SK-N-SH treated with all-trans-retinoic acid at 6 μM for 48 hours (cell line): ENCODE results near the gene CDYL.

Experiments used
- ATAC-seq: fragments of 200-7000 bp; cut with Tn5 transposase; 3 replicates; pipeline ENCODE4 v1.9.1; 2020; ENCODE audit warnings: mild to moderate bottlenecking, moderate library complexity
- ARNTL ChIP-seq: fragments of 450-650 bp; formaldehyde crosslinking; IDR thresholded peaks from 2 replicates; pipeline ENCODE4 v1.5.0; 2020; ENCODE audit warnings: low read depth, mild to moderate bottlenecking, moderate library complexity, borderline replicate concordance
- BACH2 ChIP-seq: fragments of 250-450 bp; sonication (Bioruptor Pico); IDR thresholded peaks from 2 replicates; pipeline ENCODE4 v1.9.0; 2021; ENCODE audit warnings: mild to moderate bottlenecking, borderline replicate concordance
- CSDC2 ChIP-seq: fragments of 250-450 bp; sonication (Bioruptor Pico); IDR thresholded peaks from 2 replicates; pipeline ENCODE4 v1.5.0; 2020; ENCODE audit warnings: mild to moderate bottlenecking, moderate library complexity
- ESRRG ChIP-seq: fragments of 250-450 bp; sonication (Bioruptor Pico); IDR thresholded peaks from 2 replicates; pipeline ENCODE4 v1.6.1; 2021; ENCODE audit warnings: mild to moderate bottlenecking
- GLIS3 ChIP-seq: fragments of 250-450 bp; sonication (Bioruptor Pico); IDR thresholded peaks from 2 replicates; pipeline ENCODE4 v1.5.0; 2020; ENCODE audit warnings: mild to moderate bottlenecking, moderate library complexity
- ISL1 ChIP-seq: fragments of 250-450 bp; sonication (Bioruptor Pico); IDR thresholded peaks from 2 replicates; pipeline ENCODE4 v2.1.2; 2022; ENCODE audit warnings: mild to moderate bottlenecking, moderate library complexity
- OSR1 ChIP-seq: fragments of 250-450 bp; sonication (Bioruptor Pico); IDR thresholded peaks from 2 replicates; pipeline ENCODE4 v1.8.0; 2022; ENCODE audit warnings: moderate library complexity, mild to moderate bottlenecking, inconsistent platforms
- PPARA ChIP-seq: fragments of 250-450 bp; sonication (Bioruptor Pico); IDR thresholded peaks from 2 replicates; pipeline ENCODE4 v1.5.0; 2020; ENCODE audit warnings: mild to moderate bottlenecking, borderline replicate concordance
- SNAI2 ChIP-seq: fragments of 250-450 bp; sonication (Bioruptor Pico); IDR thresholded peaks from 2 replicates; pipeline ENCODE4 v1.5.0; 2020; ENCODE audit warnings: mild to moderate bottlenecking, moderate library complexity
- TCF4 ChIP-seq: fragments of 250-450 bp; sonication (Bioruptor Pico); IDR thresholded peaks from 2 replicates; pipeline ENCODE4 v1.8.0; 2021; ENCODE audit warnings: mild to moderate bottlenecking, moderate library complexity, borderline replicate concordance
- TOX ChIP-seq: fragments of 250-450 bp; sonication (Bioruptor Pico); IDR thresholded peaks from 2 replicates; pipeline ENCODE4 v1.8.0; 2021; ENCODE audit warnings: mild to moderate bottlenecking, moderate library complexity, borderline replicate concordance
- ZC3H10 ChIP-seq: fragments of 250-450 bp; sonication (Bioruptor Pico); IDR thresholded peaks from 2 replicates; pipeline ENCODE4 v1.5.1; 2021; ENCODE audit warnings: mild to moderate bottlenecking, moderate library complexity
- ZFP3 ChIP-seq: fragments of 250-450 bp; sonication (Bioruptor Pico); IDR thresholded peaks from 2 replicates; pipeline ENCODE4 v1.5.0; 2020; ENCODE audit warnings: mild to moderate bottlenecking, moderate library complexity
- ZFP30 ChIP-seq: fragments of 450-650 bp; formaldehyde crosslinking; IDR thresholded peaks from 2 replicates; pipeline ENCODE4 v1.5.0; 2022; ENCODE audit warnings: mild to moderate bottlenecking, moderate library complexity
- ZNF70 ChIP-seq: fragments of 450-650 bp; formaldehyde crosslinking; IDR thresholded peaks from 2 replicates; pipeline ENCODE4 v1.5.0; 2020; ENCODE audit warnings: mild to moderate bottlenecking, moderate library complexity
- ZNF8 ChIP-seq: fragments of 450-650 bp; formaldehyde crosslinking; IDR thresholded peaks from 2 replicates; pipeline ENCODE4 v1.5.0; 2020; ENCODE audit warnings: mild to moderate bottlenecking, moderate library complexity
- TF ChIP-seq, protein P1 (sequence below): fragments of 250-450 bp; sonication (Bioruptor Pico); IDR thresholded peaks from 2 replicates; pipeline ENCODE4 v1.5.0; 2020; ENCODE audit warnings: mild to moderate bottlenecking, moderate library complexity
- TF ChIP-seq, protein P2 (sequence below): fragments of 250-450 bp; sonication (Bioruptor Pico); IDR thresholded peaks from 2 replicates; pipeline ENCODE4 v1.5.1; 2020; ENCODE audit warnings: low read depth, mild to moderate bottlenecking, moderate library complexity
- TF ChIP-seq, protein P3 (sequence below): fragments of 250-450 bp; sonication (Bioruptor Pico); IDR thresholded peaks from 2 replicates; pipeline ENCODE4 v1.8.0; 2021; ENCODE audit warnings: low read depth, mild to moderate bottlenecking, moderate library complexity, borderline replicate concordance
- TF ChIP-seq, protein P4 (sequence below): fragments of 250-450 bp; sonication (Bioruptor Pico); IDR thresholded peaks from 2 replicates; pipeline ENCODE4 v1.8.0; 2020; ENCODE audit warnings: mild to moderate bottlenecking, moderate library complexity, borderline replicate concordance
- TF ChIP-seq, protein P5 (sequence below): fragments of 250-450 bp; sonication (Bioruptor Pico); IDR thresholded peaks from 2 replicates; pipeline ENCODE4 v1.5.1; 2021; ENCODE audit warnings: mild to moderate bottlenecking, moderate library complexity

Gene CDYL

DNA sequence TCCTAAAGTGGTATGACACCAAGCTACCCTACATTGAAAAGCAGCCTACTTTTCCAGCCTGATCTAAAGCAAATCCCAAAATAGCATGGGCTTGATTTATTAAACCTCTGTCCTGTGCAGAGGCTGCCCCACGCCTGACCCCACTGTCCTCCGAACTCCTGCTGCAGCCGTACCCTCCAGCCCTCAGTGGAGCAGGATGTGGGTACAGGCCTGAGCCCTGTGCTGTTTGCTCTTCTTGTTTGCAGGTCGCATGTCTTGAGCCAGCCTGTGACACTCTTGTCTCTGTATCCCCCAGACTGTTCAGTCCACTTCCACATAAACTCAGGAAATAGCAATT lies 166.4 kb downstream of the CDYL start:
- TF ChIP-seq ESRRG (CRISPR knock-in tag) = no peak
- TF ChIP-seq, protein P1, sequence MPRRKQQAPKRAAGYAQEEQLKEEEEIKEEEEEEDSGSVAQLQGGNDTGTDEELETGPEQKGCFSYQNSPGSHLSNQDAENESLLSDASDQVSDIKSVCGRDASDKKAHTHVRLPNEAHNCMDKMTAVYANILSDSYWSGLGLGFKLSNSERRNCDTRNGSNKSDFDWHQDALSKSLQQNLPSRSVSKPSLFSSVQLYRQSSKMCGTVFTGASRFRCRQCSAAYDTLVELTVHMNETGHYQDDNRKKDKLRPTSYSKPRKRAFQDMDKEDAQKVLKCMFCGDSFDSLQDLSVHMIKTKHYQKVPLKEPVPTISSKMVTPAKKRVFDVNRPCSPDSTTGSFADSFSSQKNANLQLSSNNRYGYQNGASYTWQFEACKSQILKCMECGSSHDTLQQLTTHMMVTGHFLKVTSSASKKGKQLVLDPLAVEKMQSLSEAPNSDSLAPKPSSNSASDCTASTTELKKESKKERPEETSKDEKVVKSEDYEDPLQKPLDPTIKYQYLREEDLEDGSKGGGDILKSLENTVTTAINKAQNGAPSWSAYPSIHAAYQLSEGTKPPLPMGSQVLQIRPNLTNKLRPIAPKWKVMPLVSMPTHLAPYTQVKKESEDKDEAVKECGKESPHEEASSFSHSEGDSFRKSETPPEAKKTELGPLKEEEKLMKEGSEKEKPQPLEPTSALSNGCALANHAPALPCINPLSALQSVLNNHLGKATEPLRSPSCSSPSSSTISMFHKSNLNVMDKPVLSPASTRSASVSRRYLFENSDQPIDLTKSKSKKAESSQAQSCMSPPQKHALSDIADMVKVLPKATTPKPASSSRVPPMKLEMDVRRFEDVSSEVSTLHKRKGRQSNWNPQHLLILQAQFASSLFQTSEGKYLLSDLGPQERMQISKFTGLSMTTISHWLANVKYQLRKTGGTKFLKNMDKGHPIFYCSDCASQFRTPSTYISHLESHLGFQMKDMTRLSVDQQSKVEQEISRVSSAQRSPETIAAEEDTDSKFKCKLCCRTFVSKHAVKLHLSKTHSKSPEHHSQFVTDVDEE = no peak
- ATAC-seq = peak; percentile 75

DNA sequence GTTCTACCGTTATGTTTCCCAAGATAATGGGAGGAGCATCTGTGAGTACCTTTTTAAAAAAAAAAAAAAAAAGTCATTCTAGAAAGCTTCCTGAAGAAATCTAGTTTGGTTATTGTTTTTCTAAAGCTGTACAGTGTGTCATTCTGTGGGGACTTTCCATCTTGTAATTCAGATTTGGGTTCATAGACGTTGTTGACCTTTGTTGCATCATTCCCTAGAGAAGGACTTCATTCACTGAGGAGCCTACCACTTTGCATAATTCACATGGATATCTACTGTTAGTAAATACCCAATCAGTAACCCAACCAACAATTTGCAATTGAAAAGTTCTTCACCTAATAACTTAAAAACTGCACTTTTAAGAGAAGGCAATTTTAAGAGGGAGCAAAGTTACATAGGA lies 167.5 kb downstream of the CDYL start:
- ATAC-seq = no peak
- TF ChIP-seq ARNTL (CRISPR knock-in tag) = no peak
- TF ChIP-seq, protein P2, sequence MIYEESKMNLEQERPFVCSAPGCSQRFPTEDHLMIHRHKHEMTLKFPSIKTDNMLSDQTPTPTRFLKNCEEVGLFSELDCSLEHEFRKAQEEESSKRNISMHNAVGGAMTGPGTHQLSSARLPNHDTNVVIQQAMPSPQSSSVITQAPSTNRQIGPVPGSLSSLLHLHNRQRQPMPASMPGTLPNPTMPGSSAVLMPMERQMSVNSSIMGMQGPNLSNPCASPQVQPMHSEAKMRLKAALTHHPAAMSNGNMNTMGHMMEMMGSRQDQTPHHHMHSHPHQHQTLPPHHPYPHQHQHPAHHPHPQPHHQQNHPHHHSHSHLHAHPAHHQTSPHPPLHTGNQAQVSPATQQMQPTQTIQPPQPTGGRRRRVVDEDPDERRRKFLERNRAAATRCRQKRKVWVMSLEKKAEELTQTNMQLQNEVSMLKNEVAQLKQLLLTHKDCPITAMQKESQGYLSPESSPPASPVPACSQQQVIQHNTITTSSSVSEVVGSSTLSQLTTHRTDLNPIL (CRISPR knock-in tag) = no peak
- TF ChIP-seq, protein P3, sequence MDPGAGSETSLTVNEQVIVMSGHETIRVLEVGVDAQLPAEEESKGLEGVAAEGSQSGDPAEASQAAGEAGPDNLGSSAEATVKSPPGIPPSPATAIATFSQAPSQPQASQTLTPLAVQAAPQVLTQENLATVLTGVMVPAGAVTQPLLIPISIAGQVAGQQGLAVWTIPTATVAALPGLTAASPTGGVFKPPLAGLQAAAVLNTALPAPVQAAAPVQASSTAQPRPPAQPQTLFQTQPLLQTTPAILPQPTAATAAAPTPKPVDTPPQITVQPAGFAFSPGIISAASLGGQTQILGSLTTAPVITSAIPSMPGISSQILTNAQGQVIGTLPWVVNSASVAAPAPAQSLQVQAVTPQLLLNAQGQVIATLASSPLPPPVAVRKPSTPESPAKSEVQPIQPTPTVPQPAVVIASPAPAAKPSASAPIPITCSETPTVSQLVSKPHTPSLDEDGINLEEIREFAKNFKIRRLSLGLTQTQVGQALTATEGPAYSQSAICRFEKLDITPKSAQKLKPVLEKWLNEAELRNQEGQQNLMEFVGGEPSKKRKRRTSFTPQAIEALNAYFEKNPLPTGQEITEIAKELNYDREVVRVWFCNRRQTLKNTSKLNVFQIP (CRISPR knock-in tag) = no peak
- TF ChIP-seq TCF4 (CRISPR knock-in tag) = no peak

DNA sequence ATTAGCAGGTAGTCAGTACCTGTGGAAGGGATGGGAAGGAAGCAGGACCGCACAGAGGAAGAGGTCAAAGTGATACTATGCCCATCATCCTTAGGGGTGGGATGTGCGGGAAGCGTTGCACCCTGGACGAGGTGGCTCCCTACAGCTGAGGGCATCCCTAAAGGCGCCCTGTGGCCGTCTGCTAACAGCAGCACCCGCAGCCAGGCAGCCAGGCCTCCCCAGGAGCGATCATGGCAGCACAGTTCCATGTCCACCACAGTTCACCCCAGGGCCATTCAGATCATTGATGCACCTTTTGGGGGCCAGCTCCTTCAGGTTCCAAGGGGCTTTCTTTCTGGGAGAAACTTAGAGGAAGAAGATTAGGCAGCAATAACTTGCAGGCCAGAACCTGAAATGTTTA lies 168.1 kb downstream of the CDYL start:
- TF ChIP-seq SNAI2 (CRISPR knock-in tag) (no peak), ZNF8 (CRISPR knock-in tag) (no peak)
- ATAC-seq = no peak

DNA sequence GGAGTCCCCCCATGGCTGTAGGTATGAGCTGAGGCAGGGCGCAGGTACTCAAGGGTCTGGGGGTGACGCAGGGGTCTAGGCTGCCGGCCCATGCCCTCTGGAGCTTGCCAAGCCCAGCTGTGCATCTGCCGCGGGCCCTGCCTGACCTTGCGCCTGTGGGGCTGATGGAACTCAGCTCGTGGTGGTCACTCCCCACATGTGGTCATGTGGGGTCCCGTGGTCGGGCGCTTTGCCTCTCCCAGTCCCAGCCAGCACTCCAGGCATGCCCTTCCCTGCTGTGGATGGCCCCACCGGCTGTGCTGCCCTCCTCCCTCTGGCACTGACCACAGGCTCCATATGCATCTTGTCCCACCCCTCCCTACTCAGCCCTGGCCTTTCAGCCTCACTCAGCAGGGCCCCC lies 170.3 kb downstream of the CDYL start:
- no peak for ATAC-seq
- TF ChIP-seq ARNTL (CRISPR knock-in tag) (no peak), ZFP30 (CRISPR knock-in tag) (no peak), BACH2 (CRISPR knock-in tag) (no peak), ZNF70 (CRISPR knock-in tag) (no peak), PPARA (CRISPR knock-in tag) (no peak), ISL1 (no peak), GLIS3 (no peak), OSR1 (CRISPR knock-in tag) (no peak)
- TF ChIP-seq, protein P4, sequence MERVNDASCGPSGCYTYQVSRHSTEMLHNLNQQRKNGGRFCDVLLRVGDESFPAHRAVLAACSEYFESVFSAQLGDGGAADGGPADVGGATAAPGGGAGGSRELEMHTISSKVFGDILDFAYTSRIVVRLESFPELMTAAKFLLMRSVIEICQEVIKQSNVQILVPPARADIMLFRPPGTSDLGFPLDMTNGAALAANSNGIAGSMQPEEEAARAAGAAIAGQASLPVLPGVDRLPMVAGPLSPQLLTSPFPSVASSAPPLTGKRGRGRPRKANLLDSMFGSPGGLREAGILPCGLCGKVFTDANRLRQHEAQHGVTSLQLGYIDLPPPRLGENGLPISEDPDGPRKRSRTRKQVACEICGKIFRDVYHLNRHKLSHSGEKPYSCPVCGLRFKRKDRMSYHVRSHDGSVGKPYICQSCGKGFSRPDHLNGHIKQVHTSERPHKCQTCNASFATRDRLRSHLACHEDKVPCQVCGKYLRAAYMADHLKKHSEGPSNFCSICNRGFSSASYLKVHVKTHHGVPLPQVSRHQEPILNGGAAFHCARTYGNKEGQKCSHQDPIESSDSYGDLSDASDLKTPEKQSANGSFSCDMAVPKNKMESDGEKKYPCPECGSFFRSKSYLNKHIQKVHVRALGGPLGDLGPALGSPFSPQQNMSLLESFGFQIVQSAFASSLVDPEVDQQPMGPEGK = no peak
- TF ChIP-seq, all 23 proteins: peak for 0

DNA sequence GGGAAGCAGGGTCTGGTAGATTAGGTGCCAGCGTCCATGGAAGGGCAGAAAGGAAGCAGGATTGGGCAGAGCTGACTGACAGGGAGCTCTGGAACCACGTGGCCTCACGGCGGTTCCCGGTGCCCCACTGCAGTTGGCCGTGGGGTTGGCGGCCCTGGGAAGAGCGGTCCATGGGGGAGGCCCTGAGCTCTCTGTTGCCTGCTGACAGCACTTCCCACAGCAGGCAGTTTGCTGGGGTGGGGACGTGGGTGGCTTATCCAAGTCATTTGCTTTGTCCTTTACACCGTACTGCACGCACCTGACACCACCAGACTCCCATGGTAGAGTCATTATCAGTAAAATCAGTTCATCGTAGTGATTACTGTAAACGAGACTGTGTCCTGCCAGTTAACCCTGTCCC lies 171.5 kb downstream of the CDYL start:
- no peak for ATAC-seq
- TF ChIP-seq SNAI2 (CRISPR knock-in tag) (no peak), ISL1 (no peak), PPARA (CRISPR knock-in tag) (no peak), ZC3H10 (CRISPR knock-in tag) (no peak), TOX (CRISPR knock-in tag) (no peak), CSDC2 (CRISPR knock-in tag) (no peak), ESRRG (CRISPR knock-in tag) (no peak), ZNF8 (CRISPR knock-in tag) (no peak), ZFP30 (CRISPR knock-in tag) (no peak), OSR1 (CRISPR knock-in tag) (no peak), ZFP3 (CRISPR knock-in tag) (no peak)
- TF ChIP-seq, protein P2 (CRISPR knock-in tag) = no peak
- TF ChIP-seq, protein P5, sequence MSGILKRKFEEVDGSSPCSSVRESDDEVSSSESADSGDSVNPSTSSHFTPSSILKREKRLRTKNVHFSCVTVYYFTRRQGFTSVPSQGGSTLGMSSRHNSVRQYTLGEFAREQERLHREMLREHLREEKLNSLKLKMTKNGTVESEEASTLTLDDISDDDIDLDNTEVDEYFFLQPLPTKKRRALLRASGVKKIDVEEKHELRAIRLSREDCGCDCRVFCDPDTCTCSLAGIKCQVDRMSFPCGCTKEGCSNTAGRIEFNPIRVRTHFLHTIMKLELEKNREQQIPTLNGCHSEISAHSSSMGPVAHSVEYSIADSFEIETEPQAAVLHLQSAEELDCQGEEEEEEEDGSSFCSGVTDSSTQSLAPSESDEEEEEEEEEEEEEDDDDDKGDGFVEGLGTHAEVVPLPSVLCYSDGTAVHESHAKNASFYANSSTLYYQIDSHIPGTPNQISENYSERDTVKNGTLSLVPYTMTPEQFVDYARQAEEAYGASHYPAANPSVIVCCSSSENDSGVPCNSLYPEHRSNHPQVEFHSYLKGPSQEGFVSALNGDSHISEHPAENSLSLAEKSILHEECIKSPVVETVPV (CRISPR knock-in tag) = no peak
- TF ChIP-seq, protein P3 (CRISPR knock-in tag) = no peak
